MM.1S (cell line): ENCODE results near the gene FBF1.

Experiments
- CTCF ChIP-seq: fragments of 300-600 bp; sonication (generic); IDR thresholded peaks from 2 replicates; pipeline ENCODE4 v1.5.1; 2016; ENCODE audit warnings: antibody characterized with exemption, low read length, mixed read lengths
- EZH2 ChIP-seq: fragments of 300-600 bp; sonication (generic); optimal IDR thresholded peaks from 2 replicates; pipeline ENCODE3; 2017; ENCODE audit warnings: low read depth, mild to moderate bottlenecking, antibody characterized with exemption, low read length, mixed read lengths
- EZH2phosphoT487 ChIP-seq: fragments of 300-600 bp; sonication (generic); IDR thresholded peaks from 2 replicates; pipeline ENCODE4 v1.6.1; 2018; ENCODE audit warnings: antibody characterized with exemption, low read length

DNA sequence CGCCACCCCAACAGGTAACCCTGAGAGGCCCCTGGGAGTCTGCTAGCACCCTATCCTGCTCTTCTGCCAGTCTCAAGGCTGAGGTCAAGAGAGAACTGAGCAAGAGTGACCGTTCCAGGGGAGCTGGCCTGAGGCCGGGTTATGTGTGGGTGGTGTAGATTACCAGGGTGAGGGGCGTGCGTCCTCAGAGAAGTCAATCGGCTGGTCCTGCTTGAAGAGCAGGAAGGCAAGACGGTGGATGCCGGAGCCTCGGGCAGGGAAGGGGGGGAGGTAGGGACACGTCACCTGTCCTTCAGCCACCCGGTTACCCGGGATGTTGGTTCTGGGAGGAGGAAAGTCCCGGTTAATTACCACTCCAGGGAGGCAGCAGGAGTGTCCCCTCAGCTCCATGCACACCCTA is 41.5 kb downstream of the FBF1 start:
- no peak for TF ChIP-seq CTCF
- no peak for TF ChIP-seq EZH2
- TF ChIP-seq EZH2phosphoT487, result no peak
